ENCODE data around the gene SERTAD1. TPM values are rescaled to one million over a fixed set of nuclear protein-coding genes. Genes with fewer than 3 reads are reported as not detected.
"Not testable (repeated sequence)": the region's sequence is repeated elsewhere in the genome, so short reads cannot be mapped to it uniquely, and the experiment has no call there.

Gene SERTAD1
- total RNA-seq, 1 donor from 2014 or later = 3.6 TPM

DNA sequence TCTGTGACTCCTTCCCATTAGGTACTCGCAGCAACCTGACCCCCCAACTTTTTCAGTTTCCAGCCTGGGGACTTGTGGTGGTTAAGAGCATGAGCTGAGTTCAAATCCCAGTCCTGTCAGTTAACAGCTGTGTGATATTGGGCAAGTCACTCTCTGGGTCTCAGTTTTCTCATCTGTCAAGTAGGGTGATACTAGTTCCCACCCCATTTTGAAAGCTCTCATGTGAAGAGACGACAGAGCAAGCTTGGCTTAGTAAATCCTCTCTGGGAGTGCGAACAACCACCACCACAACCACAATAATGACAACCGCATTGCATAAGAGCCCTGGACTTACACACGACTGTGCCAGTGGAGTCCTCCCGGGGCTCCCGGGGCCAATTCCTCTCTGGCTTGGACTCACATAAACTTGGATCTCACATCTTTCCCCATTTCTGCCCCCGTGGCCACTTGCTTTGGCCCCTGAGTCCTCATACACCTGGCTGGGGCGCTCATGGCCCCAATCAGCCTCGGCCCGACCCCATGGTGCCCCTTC, 39.3 kb upstream of the SERTAD1 start:
- no peak overlapping the region for H3K27ac Mint-ChIP-seq (ENCODE audit: unreplicated experiment)
- no peak for DNase-seq
- H3K36me3 Mint-ChIP-seq (ENCODE audit: unreplicated experiment) = no peaks in the 10 kb centered on the region
- TF ChIP-seq, protein P1, sequence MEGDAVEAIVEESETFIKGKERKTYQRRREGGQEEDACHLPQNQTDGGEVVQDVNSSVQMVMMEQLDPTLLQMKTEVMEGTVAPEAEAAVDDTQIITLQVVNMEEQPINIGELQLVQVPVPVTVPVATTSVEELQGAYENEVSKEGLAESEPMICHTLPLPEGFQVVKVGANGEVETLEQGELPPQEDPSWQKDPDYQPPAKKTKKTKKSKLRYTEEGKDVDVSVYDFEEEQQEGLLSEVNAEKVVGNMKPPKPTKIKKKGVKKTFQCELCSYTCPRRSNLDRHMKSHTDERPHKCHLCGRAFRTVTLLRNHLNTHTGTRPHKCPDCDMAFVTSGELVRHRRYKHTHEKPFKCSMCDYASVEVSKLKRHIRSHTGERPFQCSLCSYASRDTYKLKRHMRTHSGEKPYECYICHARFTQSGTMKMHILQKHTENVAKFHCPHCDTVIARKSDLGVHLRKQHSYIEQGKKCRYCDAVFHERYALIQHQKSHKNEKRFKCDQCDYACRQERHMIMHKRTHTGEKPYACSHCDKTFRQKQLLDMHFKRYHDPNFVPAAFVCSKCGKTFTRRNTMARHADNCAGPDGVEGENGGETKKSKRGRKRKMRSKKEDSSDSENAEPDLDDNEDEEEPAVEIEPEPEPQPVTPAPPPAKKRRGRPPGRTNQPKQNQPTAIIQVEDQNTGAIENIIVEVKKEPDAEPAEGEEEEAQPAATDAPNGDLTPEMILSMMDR (IDR thresholded peaks at IDR 0.05; ENCODE audit: partially characterized antibody, unreplicated experiment) = no peak
- H3K4me1 Mint-ChIP-seq (ENCODE audit: low read depth, unreplicated experiment) = peaks cover 6% of the 10 kb centered on the region
- H3K4me3 Mint-ChIP-seq (ENCODE audit: unreplicated experiment) = peak overlapping the region; percentile 74
- peaks cover 1% of the 10 kb centered on the region for H3K9me3 Mint-ChIP-seq (ENCODE audit: unreplicated experiment)
- peaks cover 22% of the 10 kb centered on the region for H3K27me3 Mint-ChIP-seq (ENCODE audit: unreplicated experiment)

DNA sequence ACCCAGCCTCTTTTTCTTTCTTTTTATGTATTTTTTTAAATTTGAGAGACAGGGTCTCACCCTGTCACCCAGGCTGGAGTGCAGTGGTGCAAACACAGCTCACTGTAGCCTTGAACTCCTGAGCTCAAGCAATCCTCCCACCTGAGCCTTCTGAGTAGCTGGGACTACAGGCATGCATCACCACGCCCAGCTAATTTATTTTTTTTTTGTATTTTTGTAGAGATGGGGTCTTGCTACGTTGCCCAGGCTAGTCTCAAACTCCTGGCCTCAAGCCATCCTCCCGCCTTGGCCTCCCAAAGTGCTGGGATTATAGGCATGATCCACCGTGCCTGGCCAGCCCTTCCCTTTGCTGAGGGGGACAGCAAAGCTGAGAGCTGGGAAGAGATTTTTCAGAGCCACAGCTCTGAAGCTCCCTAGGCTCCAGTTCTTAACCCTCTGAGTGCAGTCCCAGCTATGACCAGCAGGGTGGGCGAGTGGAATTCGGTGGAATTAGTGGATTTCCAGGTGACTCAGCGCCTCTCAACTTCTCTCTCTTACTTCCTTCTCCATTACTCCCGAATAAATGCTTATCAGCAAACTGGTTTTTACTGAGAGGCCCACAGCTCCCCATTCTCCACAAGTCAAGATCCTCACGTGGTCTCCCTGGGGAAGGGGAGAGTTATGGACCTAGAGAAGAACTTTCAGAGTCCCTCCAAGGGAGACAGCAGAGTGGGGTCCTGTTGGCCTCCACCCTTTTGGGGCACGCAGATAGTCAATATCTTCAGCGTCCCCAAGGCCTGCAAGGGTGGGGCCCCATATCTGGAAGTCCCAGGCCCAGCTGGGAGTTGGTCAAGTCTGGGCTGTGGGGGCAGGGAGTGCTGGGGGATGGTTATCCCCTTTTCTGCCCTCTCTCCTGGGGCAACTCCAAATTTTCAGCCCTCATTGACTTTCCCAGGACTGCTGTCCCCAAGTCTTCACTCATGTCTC, 38.5 kb upstream of the SERTAD1 start:
- Mint-ChIP-seq H3K27me3 (ENCODE audit: unreplicated experiment) (peaks cover 22% of the 10 kb centered on the region), H3K4me1 (ENCODE audit: low read depth, unreplicated experiment) (peaks cover 6% of the 10 kb centered on the region), H3K36me3 (ENCODE audit: unreplicated experiment) (no peaks in the 10 kb centered on the region), H3K4me3 (ENCODE audit: unreplicated experiment) (peak overlapping the region; percentile 74), H3K27ac (ENCODE audit: unreplicated experiment) (no peak overlapping the region), H3K9me3 (ENCODE audit: unreplicated experiment) (peaks cover 3% of the 10 kb centered on the region)
- TF ChIP-seq, protein P1 (IDR thresholded peaks at IDR 0.05; ENCODE audit: partially characterized antibody, unreplicated experiment) = peak; percentile 92
- DNase-seq = peak; percentile 93

DNA sequence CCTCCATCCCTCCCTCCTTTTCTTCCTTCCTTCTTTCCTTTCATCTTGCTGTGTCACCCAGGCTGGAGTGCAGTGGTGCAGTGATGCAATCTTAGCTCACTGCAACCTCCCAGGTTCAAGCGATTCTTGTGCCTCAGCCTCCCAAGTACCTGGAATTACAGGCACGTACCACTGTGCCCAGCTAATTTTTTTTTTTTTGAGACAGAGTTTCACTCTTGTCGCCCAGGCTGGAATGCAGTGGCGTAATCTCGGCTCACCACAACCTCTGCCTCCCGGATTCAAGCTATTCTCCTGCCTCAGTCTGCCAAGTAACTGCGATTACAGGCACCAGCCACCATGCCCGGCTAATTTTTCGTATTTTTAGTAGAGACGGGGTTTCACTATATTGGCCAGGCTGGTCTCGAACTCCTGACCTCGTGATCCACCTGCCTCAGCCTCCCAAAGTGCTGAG, 37.8 kb upstream of the SERTAD1 start:
- not testable (repeated sequence) for H3K36me3 Mint-ChIP-seq (ENCODE audit: unreplicated experiment); H3K27ac Mint-ChIP-seq (ENCODE audit: unreplicated experiment); DNase-seq; H3K4me1 Mint-ChIP-seq (ENCODE audit: low read depth, unreplicated experiment); H3K9me3 Mint-ChIP-seq (ENCODE audit: unreplicated experiment); H3K4me3 Mint-ChIP-seq (ENCODE audit: unreplicated experiment)
- H3K27me3 Mint-ChIP-seq (ENCODE audit: unreplicated experiment) = peaks cover 22% of the 10 kb centered on the region

DNA sequence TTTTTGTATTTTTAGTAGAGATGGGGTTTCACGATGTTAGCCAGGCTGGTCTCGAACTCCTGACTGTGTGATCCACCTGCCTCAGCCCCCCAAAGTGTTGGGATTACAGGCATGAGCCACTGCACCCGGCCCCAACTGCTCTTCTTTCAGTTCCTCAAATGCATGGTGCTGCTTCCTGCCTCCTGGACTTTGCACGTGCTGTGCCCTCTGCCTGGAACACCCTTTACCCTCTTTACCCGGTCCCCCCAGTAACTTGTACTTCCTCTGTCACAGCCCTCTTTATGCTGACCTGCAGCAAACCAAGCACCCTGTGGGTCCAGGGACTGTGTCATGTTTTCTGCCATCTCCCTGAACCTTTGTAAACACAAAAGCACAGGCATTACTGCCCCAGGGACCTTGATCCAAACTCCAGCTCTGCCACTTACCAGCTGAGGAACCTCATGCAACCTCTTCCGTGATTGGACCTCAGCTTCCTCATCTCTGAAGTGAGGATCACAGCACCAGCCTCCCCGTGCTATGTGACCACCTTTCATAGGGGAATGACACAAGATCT, 36.0 kb upstream of the SERTAD1 start:
- Mint-ChIP-seq H3K4me1 (ENCODE audit: low read depth, unreplicated experiment) (peaks cover 6% of the 10 kb centered on the region), H3K27ac (ENCODE audit: unreplicated experiment) (no peak overlapping the region), H3K9me3 (ENCODE audit: unreplicated experiment) (peaks cover 3% of the 10 kb centered on the region), H3K27me3 (ENCODE audit: unreplicated experiment) (peaks cover 13% of the 10 kb centered on the region), H3K4me3 (ENCODE audit: unreplicated experiment) (no peak overlapping the region), H3K36me3 (ENCODE audit: unreplicated experiment) (no peaks in the 10 kb centered on the region)
- DNase-seq = no peak
- TF ChIP-seq, protein P1 (IDR thresholded peaks at IDR 0.05; ENCODE audit: partially characterized antibody, unreplicated experiment) = no peak

DNA sequence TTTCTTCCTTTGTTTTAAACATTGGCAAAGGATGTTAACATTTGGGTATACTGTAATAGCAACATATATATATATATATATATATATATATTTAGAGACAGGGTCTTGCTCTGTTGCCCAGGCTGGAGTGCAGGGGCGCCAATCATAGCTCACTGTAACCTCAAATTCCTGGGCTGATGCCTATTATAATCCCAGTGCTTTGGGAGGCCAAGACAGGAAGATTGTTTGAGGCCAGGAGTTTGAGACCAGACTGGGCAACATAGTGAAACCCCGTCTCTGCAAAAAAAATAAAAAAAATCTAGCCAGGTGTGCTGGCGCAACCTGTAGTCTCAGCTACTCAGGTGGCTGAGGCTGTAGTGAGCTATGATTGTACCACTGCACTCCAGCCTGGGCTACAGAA, 34.4 kb upstream of the SERTAD1 start:
- H3K27ac Mint-ChIP-seq (ENCODE audit: unreplicated experiment) = no peak overlapping the region
- no peaks in the 10 kb centered on the region for H3K36me3 Mint-ChIP-seq (ENCODE audit: unreplicated experiment)
- DNase-seq = no peak
- H3K4me1 Mint-ChIP-seq (ENCODE audit: low read depth, unreplicated experiment) = no peaks in the 10 kb centered on the region
- peaks cover 3% of the 10 kb centered on the region for H3K9me3 Mint-ChIP-seq (ENCODE audit: unreplicated experiment)
- no peak overlapping the region for H3K4me3 Mint-ChIP-seq (ENCODE audit: unreplicated experiment)
- TF ChIP-seq, protein P1 (IDR thresholded peaks at IDR 0.05; ENCODE audit: partially characterized antibody, unreplicated experiment) = no peak
- H3K27me3 Mint-ChIP-seq (ENCODE audit: unreplicated experiment) = peaks cover 5% of the 10 kb centered on the region
